A204.1 (cell line): Measurements from ENCODE around the gene GUCD1.

Experiments
- FAIRE-seq: peaks from 2 replicates; lab custom pipeline; 2012; peaks lifted over from hg19 to GRCh38; lab: Jason Lieb, UNC

Gene GUCD1

GRCh38 chr22:24503137-24503842 lies 51.6 kb downstream of the GUCD1 start:
- FAIRE-seq, result no peak

DNA sequence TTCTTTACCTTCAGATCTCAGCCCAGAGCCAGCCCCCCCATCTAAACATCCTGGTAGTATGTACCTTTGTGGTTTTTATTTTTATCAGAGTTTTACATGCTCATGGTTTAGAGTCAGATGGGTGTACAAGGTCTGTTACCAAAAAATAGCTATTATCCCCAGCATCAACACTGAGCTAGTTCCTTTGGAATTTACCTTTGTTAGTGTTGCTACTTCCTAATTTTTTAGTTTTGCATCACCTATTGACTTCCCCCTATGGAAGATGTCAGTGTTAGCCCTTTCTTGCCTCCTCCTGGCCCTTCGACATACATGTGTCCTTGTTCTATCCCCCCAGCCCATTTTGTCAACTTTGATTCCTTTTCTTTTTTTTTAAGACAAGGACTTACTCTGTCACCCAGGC lies 52.4 kb downstream of the GUCD1 start:
- no peak for FAIRE-seq

GRCh38 chr22:24502034-24502433 lies 52.9 kb downstream of the GUCD1 start:
- FAIRE-seq, result no peak

GRCh38 chr22:24501301-24502005 lies 53.5 kb downstream of the GUCD1 start:
- FAIRE-seq, result no peak

GRCh38 chr22:24500277-24500820 lies 54.6 kb downstream of the GUCD1 start:
- FAIRE-seq, result no peak

GRCh38 chr22:24499706-24500276 lies 55.1 kb downstream of the GUCD1 start:
- no peak for FAIRE-seq

DNA sequence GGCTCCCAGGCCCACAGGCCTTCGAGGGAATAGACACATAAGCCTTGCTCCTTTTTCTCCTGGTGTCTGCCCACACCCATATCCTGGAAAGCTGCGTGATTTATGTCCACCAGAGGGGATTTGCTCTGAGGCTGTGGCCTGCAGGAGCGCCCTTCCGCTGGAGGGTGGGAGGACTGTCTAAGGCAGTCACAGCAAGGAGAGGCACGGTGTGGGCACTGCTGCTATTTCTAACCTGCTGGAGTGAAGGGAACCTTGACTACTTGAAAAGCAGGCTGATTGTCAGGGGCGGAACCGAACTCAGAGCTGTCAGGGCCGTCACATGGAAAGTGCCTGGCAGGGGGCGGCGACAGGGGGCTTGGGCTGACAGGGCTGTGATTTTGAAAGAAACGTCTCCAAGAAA lies 56.1 kb downstream of the GUCD1 start:
- no peak for FAIRE-seq

GRCh38 chr22:24497841-24498258 lies 57.1 kb downstream of the GUCD1 start:
- no peak for FAIRE-seq

DNA sequence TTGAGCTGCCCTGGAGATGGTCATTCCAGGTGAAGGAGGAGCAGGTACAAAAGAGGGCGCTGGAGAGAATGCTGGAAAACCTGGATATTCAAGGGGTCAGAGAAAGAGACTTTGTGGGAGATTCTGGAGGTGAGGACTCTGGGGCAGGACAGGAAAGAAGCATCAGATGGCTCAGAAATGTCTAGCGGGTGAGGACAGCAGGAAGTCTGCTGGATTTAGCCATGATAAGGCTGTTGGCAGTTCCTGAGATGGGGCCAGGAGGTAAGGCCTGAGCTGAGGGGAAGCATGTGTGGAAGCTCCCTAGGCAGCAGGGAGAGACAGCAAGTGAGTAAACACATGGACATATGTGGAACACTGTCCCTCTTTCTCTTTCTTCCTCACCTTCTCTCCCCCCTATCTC lies 58.3 kb downstream of the GUCD1 start:
- FAIRE-seq, result no peak

DNA sequence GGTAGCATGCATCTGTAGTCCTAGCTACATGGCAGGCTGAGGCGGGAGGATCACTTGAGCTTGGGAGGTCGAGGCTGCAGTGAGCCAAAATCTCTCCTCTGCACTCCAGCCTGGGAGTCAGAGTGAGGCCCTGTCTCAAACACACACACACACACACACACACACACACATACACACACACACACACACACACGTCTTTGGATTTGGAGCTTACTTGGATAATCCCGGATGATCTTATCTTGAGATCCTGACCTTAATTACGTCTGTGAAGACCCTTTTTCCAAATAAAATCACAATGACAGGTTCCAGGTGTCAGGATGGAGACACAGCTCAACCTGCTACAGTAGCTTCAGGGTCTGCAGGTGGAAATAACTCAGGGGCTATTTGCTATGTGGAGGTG lies 58.7 kb downstream of the GUCD1 start:
- no peak for FAIRE-seq

DNA sequence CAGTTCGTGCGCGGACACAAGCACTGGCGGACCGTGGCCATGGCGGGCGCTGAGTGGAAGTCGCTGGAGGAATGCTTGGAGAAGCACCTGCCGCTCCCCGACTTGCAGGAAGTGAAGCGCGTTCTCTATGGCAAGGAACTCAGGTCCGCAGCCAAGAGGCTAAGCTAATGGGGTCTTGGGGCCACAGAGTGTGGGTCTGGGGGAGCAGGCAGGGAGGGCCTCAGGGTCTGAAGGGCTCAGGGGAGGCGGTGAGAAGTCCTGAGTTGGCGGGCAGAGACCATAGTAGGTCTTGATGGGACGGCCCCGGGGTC lies 59.6 kb downstream of the GUCD1 start:
- FAIRE-seq, result no peak

DNA sequence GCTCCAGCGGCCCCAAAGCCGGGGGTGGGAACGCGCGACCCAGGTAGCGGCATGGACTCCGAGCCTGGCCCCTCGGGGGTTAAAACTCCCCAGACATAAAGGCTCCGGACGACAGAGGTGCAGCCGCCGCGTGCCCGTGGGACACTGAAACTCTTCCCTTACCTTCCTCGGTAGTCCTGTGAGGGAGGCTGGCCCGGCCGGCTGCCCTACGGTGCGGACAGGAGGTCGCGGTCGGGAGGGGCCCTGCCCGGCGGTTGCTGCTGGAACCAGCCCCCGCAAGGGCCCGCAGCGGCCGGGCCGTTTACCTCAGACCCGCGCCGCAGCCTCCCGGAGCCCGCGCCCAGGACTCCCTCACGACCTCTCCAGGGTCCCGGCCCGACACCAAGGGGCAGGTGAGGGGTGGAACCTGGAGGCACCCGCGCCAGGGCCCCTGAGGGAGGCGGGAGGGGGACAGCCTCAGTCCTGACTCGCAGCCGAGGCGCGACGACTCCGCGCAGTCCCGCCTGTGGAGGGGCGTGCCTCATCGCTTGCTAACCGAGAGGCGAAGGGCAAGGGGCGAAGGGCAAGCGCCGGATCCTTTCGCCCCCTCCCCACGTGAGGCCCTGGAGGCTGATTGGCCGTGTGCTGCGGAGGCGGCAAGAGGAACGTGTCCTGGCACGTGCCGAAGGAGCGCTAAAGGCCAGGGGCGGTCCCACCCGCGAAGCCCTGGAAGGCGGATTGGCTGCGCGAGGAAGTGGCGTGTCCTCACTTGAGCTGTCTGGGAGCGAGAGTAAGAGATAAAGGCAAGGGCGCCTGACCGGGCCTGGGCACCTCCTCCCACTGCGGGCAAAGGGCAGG lies 60.2 kb downstream of the GUCD1 start, which contains the start of gene UPB1:
Gene UPB1, plus strand, starts transcription at position 805 of the 837 bp plus-strand sequence. CDS start 72 bp downstream, outside the sequence.
- FAIRE-seq, result no peak

DNA sequence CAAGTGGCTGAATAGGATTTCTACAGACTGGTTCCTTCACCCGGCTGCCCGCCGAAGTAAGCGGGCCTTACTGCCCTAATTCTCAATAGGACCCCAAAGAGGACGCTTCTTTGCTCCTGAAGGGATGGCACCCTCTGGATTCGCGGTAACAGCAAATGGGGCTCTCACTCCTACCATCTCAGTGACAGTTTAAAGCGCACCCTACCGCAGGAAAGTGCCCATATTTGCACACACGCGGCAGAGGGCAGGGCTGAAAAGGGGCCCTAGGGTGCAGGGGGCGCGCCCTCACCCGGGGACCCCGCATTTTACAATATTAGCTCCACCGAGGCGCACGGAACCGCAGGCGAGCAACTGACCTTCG lies 60.8 kb downstream of the GUCD1 start:
- no peak for FAIRE-seq

DNA sequence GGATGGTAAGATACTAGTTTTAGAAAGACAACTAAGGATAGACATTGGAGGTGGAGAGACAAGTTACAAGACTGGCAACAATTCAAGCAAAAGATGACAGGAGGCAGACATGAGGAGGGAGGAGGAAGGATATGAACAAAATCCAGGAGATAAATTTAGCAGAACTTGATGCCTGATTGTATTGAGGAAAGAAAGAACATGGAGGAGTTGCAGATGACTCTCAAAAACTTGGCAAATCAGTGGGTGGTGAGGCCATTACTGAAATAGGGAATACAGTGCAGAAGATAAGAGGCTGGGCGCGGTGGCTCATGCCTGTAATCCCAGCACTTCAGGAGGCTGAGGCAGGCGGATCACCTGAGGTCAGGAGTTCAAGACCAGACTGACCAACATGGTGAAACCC lies 62.5 kb downstream of the GUCD1 start:
- no peak for FAIRE-seq
